CD14-positive monocyte (primary cell): ENCODE measurements around the gene KRT7. TPM values are rescaled to one million over a fixed set of nuclear protein-coding genes. Genes with fewer than 3 reads are reported as not detected.

ENCODE experiments used
- DNase-seq, 3 donors: peaks; one replicate each; pipeline ENCODE4 v3.0.0-alpha.2; 2011 to 2022
- H2AFZ ChIP-seq: 2 replicates; pipeline ENCODE4 v1.6.0; 2012; ENCODE audit warnings: mild to moderate bottlenecking, low read depth, low read length, inconsistent platforms; ENCODE audit not compliant: insufficient read depth, poor library complexity, severe bottlenecking
- H3K27ac ChIP-seq, 2 donors: 1 replicate in 1 of 2; 2 replicates in 1 of 2; pipeline ENCODE4 v1.5.1; 2012 to 2013; ENCODE audit warnings: low read length in 2 of 2, control low read depth in 1 of 2, inconsistent platforms in 1 of 2, low read depth in 1 of 2, mild to moderate bottlenecking in 1 of 2
- H3K27me3 ChIP-seq, 2 donors: one replicate each; pipeline versions ENCODE4 v1.6.0 to v1.6.1; 2011 to 2013; ENCODE audit warnings: low read length in 2 of 2; ENCODE audit not compliant: control insufficient read depth in 2 of 2, insufficient read depth in 2 of 2
- H3K36me3 ChIP-seq, 2 donors: replicated peaks in 1 of 2; 1 replicate in 1 of 2; 2 replicates in 1 of 2; pipeline versions ENCODE4 v1.5.1 to v1.6.1; 2012 to 2013; ENCODE audit warnings: low read length in 2 of 2, control low read depth in 1 of 2, inconsistent platforms in 1 of 2, mild to moderate bottlenecking in 1 of 2; ENCODE audit not compliant: insufficient read depth in 2 of 2, control insufficient read depth in 1 of 2
- H3K4me1 ChIP-seq, 2 donors: 1 replicate in 1 of 2; 2 replicates in 1 of 2; pipeline versions ENCODE4 v1.5.1 to v1.6.1; 2012 to 2013; ENCODE audit warnings: low read length in 2 of 2, control low read depth in 1 of 2, inconsistent platforms in 1 of 2, mild to moderate bottlenecking in 1 of 2, moderate library complexity in 1 of 2; ENCODE audit not compliant: insufficient read depth in 2 of 2, control insufficient read depth in 1 of 2
- H3K4me2 ChIP-seq: replicated peaks from 2 replicates; pipeline ENCODE3; 2012; ENCODE audit warnings: low read length, moderate library complexity, mild to moderate bottlenecking; ENCODE audit not compliant: poor library complexity, severe bottlenecking; ENCODE audit errors: extremely low read depth
- H3K4me3 ChIP-seq, 3 experiments: fragments of 200-600 bp in 1 of 3; sonication (generic) in 1 of 3; replicated peaks in 1 of 3; 1 replicate in 2 of 3; 2 replicates in 1 of 3; pipeline ENCODE4 v1.5.1; 2011 to 2013; ENCODE audit warnings: low read length in 3 of 3, mild to moderate bottlenecking in 3 of 3, control low read depth in 2 of 3, low read depth in 2 of 3, inconsistent platforms in 1 of 3, moderate library complexity in 1 of 3
- H3K79me2 ChIP-seq: 2 replicates; pipeline ENCODE4 v1.6.0; 2012; ENCODE audit warnings: mild to moderate bottlenecking, control low read depth, inconsistent platforms, low read length, moderate library complexity; ENCODE audit not compliant: insufficient read depth
- H3K9ac ChIP-seq: 2 replicates; pipeline ENCODE4 v1.6.0; 2017; ENCODE audit warnings: low read length, mild to moderate bottlenecking; ENCODE audit not compliant: insufficient read depth, poor library complexity, severe bottlenecking
- H3K9me3 ChIP-seq, 2 donors: replicated peaks in 1 of 2; 1 replicate in 1 of 2; 2 replicates in 1 of 2; pipeline versions ENCODE4 v1.5.1 to v1.6.1; 2012 to 2013; ENCODE audit warnings: low read length in 2 of 2, control low read depth in 1 of 2; ENCODE audit not compliant: control insufficient read depth in 1 of 2, insufficient read depth in 1 of 2
- H4K20me1 ChIP-seq: 2 replicates; pipeline ENCODE4 v1.6.0; 2012; ENCODE audit warnings: mild to moderate bottlenecking, low read length, control low read depth, moderate library complexity; ENCODE audit not compliant: insufficient read depth
- H3K27ac Mint-ChIP-seq, 7 donors: one replicate each; pipeline ENCODE4 v1.8.0; 2020; ENCODE audit warnings: mild to moderate bottlenecking in 7 of 7, mixed read lengths in 7 of 7, moderate library complexity in 6 of 7, inconsistent platforms in 2 of 7
- H3K27me3 Mint-ChIP-seq, 3 donors: one replicate each; pipeline ENCODE4 v1.8.0; 2021 to 2022; ENCODE audit warnings: low read depth in 3 of 3, mild to moderate bottlenecking in 3 of 3, mixed read lengths in 3 of 3, moderate library complexity in 3 of 3, inconsistent platforms in 1 of 3
- H3K36me3 Mint-ChIP-seq, 2 donors: one replicate each; pipeline ENCODE4 v1.8.0; 2020; ENCODE audit warnings: mixed read lengths in 2 of 2, inconsistent platforms in 1 of 2, mild to moderate bottlenecking in 1 of 2
- H3K4me1 Mint-ChIP-seq: one replicate; pipeline ENCODE4 v1.8.0; 2020; ENCODE audit warnings: mild to moderate bottlenecking, mixed read lengths
- H3K4me3 Mint-ChIP-seq, 2 donors: one replicate each; pipeline ENCODE4 v1.8.0; 2020; ENCODE audit warnings: mild to moderate bottlenecking in 2 of 2, mixed read lengths in 2 of 2, moderate library complexity in 1 of 2
- H3K9me3 Mint-ChIP-seq, 7 donors: one replicate each; pipeline ENCODE4 v1.8.0; 2020 to 2022; ENCODE audit warnings: mixed read lengths in 7 of 7, mild to moderate bottlenecking in 6 of 7, moderate library complexity in 6 of 7, inconsistent platforms in 2 of 7
- CTCF ChIP-seq: fragments of 200-600 bp; IDR thresholded peaks from one replicate; pipeline ENCODE4 v1.8.0; 2022; ENCODE audit warnings: antibody characterized with exemption, mild to moderate bottlenecking
- WGBS: methylation state at CpG from one replicate; pipeline ENCODE4 v1.1.5; 2013; ENCODE audit warnings: missing lambda C conversion rate; ENCODE audit not compliant: insufficient coverage; 5-methylcytosine and 5-hydroxymethylcytosine counted together
- intact Hi-C, 2 donors: fragments of 100-400 bp; cut with micrococcal nuclease; formaldehyde crosslinking; loops; one replicate each; pipeline versions ENCODE4 v1.15.0 to v1.15.1; 2023
- polyA plus RNA-seq, 3 donors: library from polyadenylated mRNA; depleted of rRNA in 1 of 3; unstranded in 2 of 3; stranded (reverse) in 1 of 3; fragments of 300-500 nt in 2 of 3; fragments of >200 nt in 1 of 3; fragmentation: Illumina TruSeq in 2 of 3; gene quantifications; 1 replicate in 2 of 3; 2 replicates in 1 of 3; pipeline ENCODE4 v1.2.3, GENCODE V29; 2012 to 2021

Gene KRT7
- polyA plus RNA-seq, 3 donors, result 1.3 to 2.7 TPM; not detected in 1

- TF ChIP-seq CTCF, result no peak
- no peaks in the 10 kb centered on the region for H3K27me3 ChIP-seq
- H3K9me3 Mint-ChIP-seq, result peaks cover 0 to 2% (median 0%) of the 10 kb centered on the region in 7 donors
- WGBS, result 60% methylated on average over 2 of the region's 6 CpGs
- peaks cover 100% of the 10 kb centered on the region in 2 donors for H3K4me1 ChIP-seq
- peak overlapping the region; percentile 73 to 98 (median 90) for H3K27ac Mint-ChIP-seq
- peak overlapping the region; percentile 16 for H3K4me2 ChIP-seq
- H4K20me1 ChIP-seq, result no peaks in the 10 kb centered on the region
- intact Hi-C loops, result loop anchor here in 1 of 2 donors (10.0 kb wide), 1 partner anchor 309 kb away; the partner anchor contains the start of gene ANKRD33
- H3K27me3 Mint-ChIP-seq, result peaks cover 0 to 6% (median 1%) of the 10 kb centered on the region in 3 donors
- DNase-seq, result no peak
- peaks cover 0 to 7% of the 10 kb centered on the region in 2 donors for H3K36me3 Mint-ChIP-seq
- H3K4me3 ChIP-seq, result peak overlapping the region in 1 of 3 experiments; percentile 35
- H3K4me1 Mint-ChIP-seq, result peaks cover 97% of the 10 kb centered on the region
- peak overlapping the region; percentile 59 to 100 for H3K27ac ChIP-seq
- H3K79me2 ChIP-seq, result no peaks in the 10 kb centered on the region
- H2AFZ ChIP-seq, result peak overlapping the region; percentile 51
- no peaks in the 10 kb centered on the region for H3K9me3 ChIP-seq
- H3K36me3 ChIP-seq, result no peaks in the 10 kb centered on the region
- peak overlapping the region in 1 of 2 donors; percentile 71 for H3K4me3 Mint-ChIP-seq
- H3K9ac ChIP-seq, result peak overlapping the region; percentile 12
These were observed 39.5 kb upstream of the KRT7 start for GRCh38 chr12:52193532-52193931.

- peaks cover 0 to 3% (median 1%) of the 10 kb centered on the region in 3 donors for H3K27me3 Mint-ChIP-seq
- Histone ChIP-seq H3K4me2 (peak overlapping the region; percentile 16), H3K4me3 (peak overlapping the region in 1 of 3 experiments; percentile 35), H3K27me3 (no peaks in the 10 kb centered on the region), H3K27ac (peak overlapping the region; percentile 59 to 100), H4K20me1 (no peaks in the 10 kb centered on the region), H3K79me2 (no peaks in the 10 kb centered on the region), H3K36me3 (no peaks in the 10 kb centered on the region), H2AFZ (peak overlapping the region; percentile 51), H3K9ac (peak overlapping the region; percentile 12), H3K4me1 (peaks cover 100% of the 10 kb centered on the region in 2 donors), H3K9me3 (no peaks in the 10 kb centered on the region)
- peak in 1 of 3 donors; percentile 42 for DNase-seq
- H3K36me3 Mint-ChIP-seq, result peaks cover 0 to 7% of the 10 kb centered on the region in 2 donors
- peaks cover 0 to 2% (median 0%) of the 10 kb centered on the region in 7 donors for H3K9me3 Mint-ChIP-seq
- 5% methylated on average over 5 of the region's 6 CpGs for whole genome bisulfite sequencing
- H3K4me3 Mint-ChIP-seq, result peak overlapping the region in 1 of 2 donors; percentile 71
- no peak for TF ChIP-seq CTCF
- peaks cover 97% of the 10 kb centered on the region for H3K4me1 Mint-ChIP-seq
- intact Hi-C loops, result loop anchor here in 1 of 2 donors (10.0 kb wide), 1 partner anchor 309 kb away; the partner anchor contains the start of gene ANKRD33
- H3K27ac Mint-ChIP-seq, result peak overlapping the region; percentile 73 to 98 (median 90)
These were observed 39.1 kb upstream of the KRT7 start for GRCh38 chr12:52193991-52194390.
